ACHN (cell line): ENCODE results near the gene ZNF516.
A peak's percentile ranks its signal among the peaks of the same experiment; 100 is the strongest.

Experiments used
- DNase-seq: peaks from one replicate; pipeline ENCODE4 v3.0.0-alpha.2; 2015
- in situ Hi-C: cut with HindIII; loops from 2 replicates; pipeline ENCODE4 v1.10.0; 2017; ENCODE audit warnings: low sequenced_read_pairs, low pct_ligation_motif_present, low pct_unique_long_range_greater_than_20kb

Gene ZNF516

GRCh38 chr18:76419811-76420210 is 75.2 kb downstream of the ZNF516 start:
- DNase-seq: no peak
- in situ Hi-C loops: no loop called here

GRCh38 chr18:76416911-76417310 is 78.1 kb downstream of the ZNF516 start:
- DNase-seq: no peak
- in situ Hi-C loops: no loop called here

- in situ Hi-C loops: no loop called here
- no peak for DNase-seq
These were observed 80.0 kb downstream of the ZNF516 start for GRCh38 chr18:76414936-76415621.

GRCh38 chr18:76412818-76413565 is 82.0 kb downstream of the ZNF516 start:
- DNase-seq: no peak
- in situ Hi-C loops: no loop called here

- in situ Hi-C loops: no loop called here
- DNase-seq: no peak
These were observed 82.8 kb downstream of the ZNF516 start for GRCh38 chr18:76412010-76412817.

- in situ Hi-C loops: no loop called here
- DNase-seq: no peak
These were observed 84.2 kb downstream of the ZNF516 start for GRCh38 chr18:76410660-76411417.

GRCh38 chr18:76410033-76410432 is 85.0 kb downstream of the ZNF516 start:
- in situ Hi-C loops: no loop called here
- DNase-seq: no peak

GRCh38 chr18:76408480-76409067 is 86.5 kb downstream of the ZNF516 start:
- no peak for DNase-seq
- in situ Hi-C loops: no loop called here

GRCh38 chr18:76407681-76408080 is 87.4 kb downstream of the ZNF516 start:
- in situ Hi-C loops: no loop called here
- DNase-seq: no peak

GRCh38 chr18:76406791-76407190 is 88.3 kb downstream of the ZNF516 start:
- in situ Hi-C loops: no loop called here
- no peak for DNase-seq

GRCh38 chr18:76405681-76406356 is 89.2 kb downstream of the ZNF516 start:
- DNase-seq: peak; percentile 6
- in situ Hi-C loops: no loop called here

GRCh38 chr18:76405280-76405679 is 89.8 kb downstream of the ZNF516 start:
- in situ Hi-C loops: no loop called here
- no peak for DNase-seq

GRCh38 chr18:76404345-76404831 is 90.7 kb downstream of the ZNF516 start:
- no peak for DNase-seq
- in situ Hi-C loops: no loop called here

GRCh38 chr18:76402026-76402990 is 92.7 kb downstream of the ZNF516 start:
- in situ Hi-C loops: no loop called here
- no peak for DNase-seq

GRCh38 chr18:76401498-76401897 is 93.5 kb downstream of the ZNF516 start:
- no peak for DNase-seq
- in situ Hi-C loops: no loop called here

GRCh38 chr18:76399613-76400391 is 95.2 kb downstream of the ZNF516 start:
- in situ Hi-C loops: no loop called here
- DNase-seq: no peak
